Left kidney (tissue), 8 donors: Measurements from ENCODE around the gene ZNF197. TPM values are rescaled to one million over a fixed set of nuclear protein-coding genes. Genes with fewer than 3 reads are reported as not detected.
A peak's percentile ranks its signal among the peaks of the same experiment; 100 is the strongest.
"Not testable (repeated sequence)": the region's sequence is repeated elsewhere in the genome, so short reads cannot be mapped to it uniquely, and the experiment has no call there.

Source experiments
- DNase-seq: peaks from one replicate; pipeline ENCODE4 v3.0.0-alpha.2; 2013
- long read RNA-seq, 8 donors: transcript quantifications; one replicate each; lab custom pipeline, GENCODE V29; 2026
- polyA plus RNA-seq: library from polyadenylated mRNA; unstranded; fragments of 120-200 nt; gene quantifications from one replicate; pipeline ENCODE4 v1.2.1, GENCODE V29; 2013; ENCODE audit not compliant: insufficient read length

The ZNF197 gene
- 40.3 TPM for polyA plus RNA-seq
- long read RNA-seq, donor 1, full-length matches to known transcripts: 2 of 2 reads
- long read RNA-seq, donor 1, partial matches to known transcripts: 0 of 2 reads
- long read RNA-seq, donor 1, other reads (novel, unspliced or antisense): 0 of 2 reads
- long read RNA-seq, donor 2, partial matches to known transcripts: 0 of 2 reads
- long read RNA-seq, donor 2, other reads (novel, unspliced or antisense): 0 of 2 reads
- long read RNA-seq, donor 3, partial matches to known transcripts: 0 of 3 reads
- long read RNA-seq, donor 3, other reads (novel, unspliced or antisense): 0 of 3 reads
- long read RNA-seq, donor 4: 0 reads
- long read RNA-seq, donor 5, full-length matches to known transcripts: 4 of 4 reads
- long read RNA-seq, donor 5, partial matches to known transcripts: 0 of 4 reads
- long read RNA-seq, donor 5, other reads (novel, unspliced or antisense): 0 of 4 reads
- long read RNA-seq, donor 6, full-length matches to known transcripts: 4 of 4 reads
- long read RNA-seq, donor 6, partial matches to known transcripts: 0 of 4 reads
- long read RNA-seq, donor 6, other reads (novel, unspliced or antisense): 0 of 4 reads
- long read RNA-seq, donor 7, full-length matches to known transcripts: 7 of 7 reads
- long read RNA-seq, donor 7, partial matches to known transcripts: 0 of 7 reads
- long read RNA-seq, donor 7, other reads (novel, unspliced or antisense): 0 of 7 reads
- long read RNA-seq, donor 8, partial matches to known transcripts: 0 of 1 reads
- long read RNA-seq, donor 8, other reads (novel, unspliced or antisense): 0 of 1 reads

DNA sequence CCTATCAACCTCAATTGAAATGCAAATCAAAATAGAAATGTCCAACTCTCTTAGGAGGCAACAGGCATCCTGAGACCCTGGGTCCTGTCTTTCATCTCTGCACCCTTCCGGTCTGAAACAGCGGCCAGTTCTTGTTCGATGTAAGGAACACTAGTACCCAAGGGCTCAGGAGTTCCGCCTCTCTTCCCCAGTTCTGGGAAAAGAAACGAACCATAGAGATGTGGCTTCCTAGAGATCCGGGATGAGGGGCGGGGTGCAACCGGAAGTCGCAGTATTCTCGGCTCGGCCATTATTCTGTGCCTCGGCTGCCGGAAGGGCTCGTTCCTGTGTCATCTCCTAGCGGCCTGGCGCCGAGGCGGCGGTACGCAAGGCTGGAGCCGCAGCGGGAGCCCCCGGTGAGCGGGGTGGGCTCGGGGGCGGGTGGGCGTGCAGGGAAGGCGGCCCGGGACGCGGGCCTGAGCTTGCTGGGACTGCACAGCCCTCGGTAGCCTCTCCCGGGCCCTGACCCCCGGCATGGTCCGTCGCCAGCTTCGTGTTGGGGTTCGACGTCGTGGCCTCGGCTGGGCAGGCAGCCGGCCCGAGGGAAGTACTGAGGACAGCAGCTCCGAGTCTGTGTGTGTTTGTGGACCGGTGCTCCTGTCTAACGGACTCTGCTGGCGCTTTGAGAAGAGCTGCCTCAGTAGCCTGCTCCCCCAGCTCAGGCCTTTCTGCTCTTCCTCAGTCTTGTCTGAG is at the start of gene ZNF197:
Gene ZNF197, plus strand, starts transcription at position 288 of the 732 bp plus-strand sequence. CDS start 4,119 bp downstream, outside the sequence.
- DNase-seq: peak; percentile 92

DNA sequence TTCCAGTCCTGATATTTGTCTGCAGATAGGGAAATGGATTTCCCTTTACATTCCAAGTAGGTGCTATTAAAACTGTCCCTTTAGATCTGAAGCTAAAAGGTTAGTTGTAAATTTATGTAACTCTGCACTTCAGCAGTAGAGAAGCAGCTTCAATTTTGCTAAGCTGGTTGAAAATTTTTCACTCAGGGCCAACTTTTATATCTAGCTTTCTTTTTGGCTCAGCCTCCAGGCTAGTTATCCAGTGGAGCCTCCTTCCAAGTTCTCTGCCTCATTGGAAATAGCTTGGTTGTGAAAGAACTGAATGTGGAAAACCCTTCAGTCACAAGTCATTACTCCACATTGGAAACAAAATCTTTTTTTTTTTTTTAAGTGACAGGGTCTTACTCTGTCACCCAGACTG is 48.2 kb upstream of the ZNF197 start:
- DNase-seq: no peak

DNA sequence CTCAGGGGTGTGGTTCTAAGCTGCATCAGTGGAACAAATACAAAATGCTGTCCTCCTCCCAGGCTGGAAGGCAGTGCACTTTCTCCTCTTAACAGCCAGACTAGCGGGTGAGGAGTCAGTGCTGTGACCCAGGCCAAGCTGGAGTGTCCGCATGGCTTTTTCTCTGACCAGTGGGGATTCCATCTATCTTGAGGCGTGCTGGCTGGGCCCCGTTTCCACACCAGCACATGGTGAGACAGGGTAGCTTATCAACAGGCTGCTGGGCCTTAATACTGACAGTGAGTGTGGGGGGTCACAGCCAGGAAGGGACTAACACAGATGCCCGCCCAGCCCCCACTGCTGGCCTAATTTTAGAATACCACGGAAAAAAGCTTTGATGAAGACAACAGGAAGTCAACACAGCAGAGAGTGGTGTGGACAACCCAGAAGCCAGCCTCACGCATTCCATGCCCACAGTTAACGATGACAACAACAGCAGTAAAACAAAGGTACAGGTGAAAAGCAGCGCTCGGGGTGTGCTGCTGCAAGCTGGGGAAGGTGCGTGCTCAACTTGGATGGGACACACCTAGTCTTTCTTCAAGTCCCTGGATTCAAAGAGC is 47.4 kb upstream of the ZNF197 start:
- not testable (repeated sequence) for DNase-seq

DNA sequence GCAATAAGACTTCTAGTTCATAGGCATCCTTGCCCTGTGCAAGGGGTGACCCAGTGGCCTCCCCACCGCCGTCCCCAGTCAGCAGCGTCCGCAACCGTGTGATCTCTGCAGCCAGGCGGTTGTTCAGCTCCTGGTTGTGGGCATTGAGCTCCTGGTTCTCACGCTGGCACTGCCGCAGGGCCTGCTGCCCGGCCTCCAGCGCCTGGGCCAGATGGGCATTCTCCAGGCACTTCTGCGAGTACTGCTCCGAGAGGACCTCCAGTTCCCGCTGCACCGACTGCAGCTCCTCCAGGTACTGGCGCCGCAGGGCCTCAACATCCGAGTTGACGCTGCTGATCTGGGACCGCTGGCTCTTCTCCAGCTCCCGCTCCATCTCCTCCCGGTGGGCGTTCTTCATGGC is 46.5 kb upstream of the ZNF197 start:
- not testable (repeated sequence) for DNase-seq

DNA sequence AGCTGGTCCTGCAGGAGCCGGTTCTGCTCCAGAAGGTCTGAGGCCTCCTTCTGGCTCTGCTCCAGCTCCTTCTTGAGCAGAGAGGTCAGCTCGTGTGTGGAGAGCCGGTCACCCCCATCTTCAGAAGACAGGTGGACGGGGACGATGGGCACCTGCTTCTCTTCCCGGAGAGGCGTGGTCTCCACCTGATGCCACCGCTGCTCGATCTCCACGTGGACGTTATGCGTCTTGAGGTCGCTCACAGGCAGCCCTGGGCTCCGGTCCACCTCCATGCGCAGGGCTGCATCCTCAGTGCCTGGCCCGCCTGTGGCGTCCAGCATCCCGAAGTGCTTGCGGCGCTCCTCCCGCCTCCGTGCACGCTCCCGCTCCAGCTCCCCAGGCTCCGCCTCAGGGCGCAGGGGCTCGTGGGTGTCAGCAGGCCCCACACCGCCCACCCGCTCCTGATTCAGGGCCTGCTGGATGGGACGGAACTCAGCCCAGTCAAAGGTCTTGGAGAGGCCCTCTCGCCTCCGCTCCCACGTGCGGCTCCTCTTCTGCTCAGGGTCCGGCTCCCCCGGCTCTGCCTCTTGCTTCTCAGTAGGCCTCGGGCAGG is 45.8 kb upstream of the ZNF197 start:
- not testable (repeated sequence) for DNase-seq

DNA sequence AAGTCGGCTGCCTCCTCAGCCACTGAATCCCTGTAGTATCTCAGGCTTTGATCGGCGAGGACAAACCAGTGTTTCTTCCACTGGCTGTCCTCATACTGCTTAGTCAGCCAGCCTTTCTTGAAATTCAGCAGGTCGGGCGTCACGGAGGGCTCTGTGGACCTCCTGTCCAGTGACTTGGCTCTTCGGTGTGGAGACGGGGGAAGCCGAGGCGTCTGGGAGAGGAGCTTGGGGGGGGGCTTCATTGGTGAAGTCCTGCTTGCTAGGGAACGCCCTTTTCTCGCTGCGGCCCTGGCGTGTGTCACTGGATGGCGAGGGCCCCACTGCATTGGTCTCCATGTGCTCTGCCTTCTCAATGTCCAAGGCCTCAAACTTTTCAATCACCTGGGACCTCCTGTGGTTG is 45.1 kb upstream of the ZNF197 start:
- not testable (repeated sequence) for DNase-seq

DNA sequence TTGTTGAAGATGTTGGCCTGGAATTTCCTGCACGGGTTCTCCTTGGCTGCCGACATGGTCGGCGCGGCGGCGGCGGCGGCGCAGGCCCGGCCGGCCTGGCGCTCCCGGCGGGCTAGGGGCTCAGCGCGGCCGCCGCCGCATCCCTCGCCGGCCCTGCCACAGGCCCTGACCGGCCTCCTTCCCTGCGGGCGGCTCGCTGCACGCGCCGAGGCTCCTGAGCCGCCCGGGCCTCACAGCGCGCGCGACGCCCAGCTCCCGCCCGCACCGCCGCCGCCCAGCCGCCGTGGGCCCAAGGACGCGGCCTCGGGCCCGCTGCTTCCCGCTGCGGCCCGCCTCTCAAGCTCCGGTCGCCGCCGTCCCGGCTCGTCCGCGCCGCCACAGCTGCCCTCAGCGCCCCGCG is 43.9 kb upstream of the ZNF197 start:
- not testable (repeated sequence) for DNase-seq

DNA sequence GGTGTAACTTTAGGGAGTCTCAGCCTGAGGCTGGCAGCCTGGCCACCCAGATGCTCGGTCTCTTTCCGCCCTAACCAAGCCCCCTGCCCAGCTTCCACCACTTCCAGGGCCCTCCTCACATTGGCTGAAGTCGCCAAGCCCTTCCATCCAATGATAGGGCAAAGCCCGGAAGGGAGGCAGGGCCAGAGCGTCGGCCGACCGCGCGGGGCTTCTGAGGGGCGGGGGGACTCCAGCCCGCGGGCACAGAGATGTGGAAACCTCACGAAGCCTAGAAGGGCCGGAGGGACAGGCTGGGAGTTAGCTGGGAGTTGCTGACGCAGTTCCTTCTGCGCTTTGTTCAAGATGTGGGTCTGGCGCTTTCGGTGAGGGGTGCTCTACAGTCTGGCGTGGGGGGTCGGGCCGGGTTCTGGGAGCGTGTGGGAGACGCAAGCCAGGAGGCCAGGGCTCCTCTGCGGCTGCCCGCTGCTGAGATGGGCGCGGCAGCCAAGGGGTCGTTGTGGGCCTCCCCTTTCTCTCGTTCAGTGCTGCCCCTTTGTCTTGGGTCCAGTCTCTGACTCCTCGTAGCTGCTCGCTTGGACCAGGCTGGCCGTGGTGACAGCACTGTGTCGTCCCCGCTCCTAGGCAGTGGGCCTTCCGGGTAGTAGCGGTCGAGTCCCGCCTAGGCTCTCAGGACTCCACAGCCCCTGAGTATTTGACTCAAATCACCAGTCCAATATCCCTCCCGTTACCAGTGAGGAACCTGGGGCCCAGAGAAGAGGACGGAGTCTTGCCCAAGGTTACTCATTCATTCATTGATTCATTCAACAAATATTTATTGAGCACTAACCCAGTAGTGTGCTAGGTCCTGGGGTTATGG is 40.0 kb upstream of the ZNF197 start, which contains the start of gene ZNF660:
Gene ZNF660, plus strand, starts transcription at position 319 of the 856 bp plus-strand sequence. CDS start 9,230 bp downstream, outside the sequence.
- DNase-seq: peak; percentile 90

DNA sequence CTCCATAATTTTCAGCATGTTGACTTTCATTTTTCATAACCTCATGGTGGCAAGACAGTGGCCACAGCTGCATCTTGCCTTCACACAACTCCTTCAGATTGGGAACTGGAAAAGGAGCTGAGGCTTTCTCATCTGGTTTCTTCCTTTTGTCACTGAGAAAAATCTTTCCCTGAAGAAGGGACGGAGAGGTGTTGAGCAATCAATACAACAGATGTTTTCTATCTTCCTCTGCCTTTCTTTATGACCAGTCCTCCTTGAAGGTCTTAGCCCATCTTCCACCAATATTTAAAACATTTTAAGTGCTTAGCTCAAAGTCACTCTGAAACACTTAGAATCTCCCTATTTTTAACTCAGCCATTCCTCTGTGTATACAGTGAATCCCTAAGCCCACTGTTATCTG is 28.2 kb upstream of the ZNF197 start:
- no peak for DNase-seq

DNA sequence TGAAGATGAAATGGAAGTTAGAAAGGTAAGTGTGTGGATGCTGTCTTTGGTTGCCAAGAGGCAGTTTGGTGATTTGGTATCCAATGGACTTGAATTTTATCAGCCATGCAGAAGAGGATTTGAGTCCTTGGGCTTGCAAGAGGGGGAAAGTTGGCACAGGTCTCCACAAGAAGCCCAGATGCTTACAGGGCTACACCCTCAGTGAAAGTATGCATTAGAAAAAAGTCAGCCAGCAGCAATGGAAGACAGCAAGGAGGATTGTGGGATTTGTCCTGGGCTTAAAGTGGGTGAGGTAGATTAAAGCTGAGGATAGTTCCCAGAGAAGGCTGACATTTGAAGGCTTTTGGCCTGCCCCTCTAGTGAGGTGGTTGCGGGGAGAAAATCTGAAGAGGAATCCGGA is 23.1 kb upstream of the ZNF197 start:
- no peak for DNase-seq

DNA sequence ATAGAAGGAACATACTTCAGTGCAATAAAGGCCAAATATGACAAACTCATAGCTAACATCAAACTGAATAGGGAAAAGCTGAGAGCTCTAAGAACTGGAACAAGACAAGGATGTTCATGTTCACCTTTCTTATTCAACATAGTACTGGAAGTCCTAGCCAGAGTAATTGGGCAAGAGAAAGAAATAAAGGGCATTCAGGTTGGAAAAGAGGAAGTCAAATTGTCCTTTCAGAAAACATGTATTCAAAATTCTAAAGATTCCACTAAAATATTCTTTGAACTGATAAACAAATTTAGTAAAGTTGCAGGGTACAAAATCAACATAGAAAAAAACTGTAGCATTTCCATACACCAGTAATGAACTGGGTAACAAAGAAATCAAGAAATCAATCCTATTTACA is 12.2 kb upstream of the ZNF197 start:
- no peak for DNase-seq

DNA sequence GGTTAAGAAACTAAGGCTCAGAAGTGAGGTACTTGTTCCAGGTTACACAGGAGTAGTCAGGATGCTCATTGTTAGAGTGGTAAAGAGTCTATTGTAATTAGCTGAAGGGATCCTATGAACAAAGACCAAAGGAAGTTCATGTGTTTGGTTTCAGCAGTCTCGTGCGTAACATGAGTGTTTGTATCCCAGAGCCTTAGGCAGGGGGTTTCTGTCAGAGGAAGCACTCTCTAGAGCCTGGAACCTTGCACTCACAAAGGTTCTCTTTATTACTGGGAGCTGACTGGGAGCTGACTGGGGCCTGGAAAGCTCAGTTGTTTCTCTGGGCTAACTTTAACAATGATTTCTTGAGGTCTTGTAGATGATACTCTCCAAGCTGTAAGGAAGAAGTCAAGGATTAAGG is 3.9 kb downstream of the ZNF197 start:
- no peak for DNase-seq

DNA sequence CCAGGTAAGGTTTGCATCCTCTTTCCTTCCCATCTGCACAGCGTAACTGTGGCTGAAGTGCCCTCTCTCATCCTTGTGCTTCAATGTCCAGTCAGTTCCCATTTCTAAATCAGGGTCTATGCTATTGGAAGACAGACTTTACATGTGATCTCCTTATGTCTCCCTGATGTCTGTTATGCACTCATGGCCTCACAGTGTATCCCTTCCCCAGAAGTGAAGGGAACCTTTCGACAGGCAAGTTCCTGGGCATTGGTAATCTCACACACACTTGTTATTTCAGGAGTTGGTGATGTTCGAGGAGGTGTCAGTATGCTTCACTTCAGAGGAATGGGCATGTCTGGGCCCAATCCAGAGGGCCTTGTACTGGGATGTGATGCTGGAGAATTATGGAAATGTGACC is 7.4 kb downstream of the ZNF197 start:
- no peak for DNase-seq

DNA sequence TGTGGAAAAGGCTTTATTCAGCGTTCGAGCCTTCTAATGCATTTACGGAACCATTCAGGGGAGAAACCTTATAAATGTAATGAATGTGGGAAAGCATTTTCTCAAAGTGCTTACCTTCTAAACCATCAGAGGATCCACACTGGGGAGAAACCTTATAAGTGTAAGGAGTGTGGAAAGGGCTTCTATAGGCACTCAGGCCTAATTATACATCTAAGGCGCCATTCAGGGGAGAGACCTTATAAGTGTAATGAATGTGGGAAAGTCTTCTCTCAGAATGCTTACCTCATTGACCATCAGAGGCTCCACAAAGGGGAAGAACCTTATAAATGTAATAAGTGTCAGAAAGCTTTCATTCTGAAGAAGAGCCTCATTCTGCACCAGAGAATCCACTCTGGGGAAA is 17.5 kb downstream of the ZNF197 start:
- DNase-seq: no peak

DNA sequence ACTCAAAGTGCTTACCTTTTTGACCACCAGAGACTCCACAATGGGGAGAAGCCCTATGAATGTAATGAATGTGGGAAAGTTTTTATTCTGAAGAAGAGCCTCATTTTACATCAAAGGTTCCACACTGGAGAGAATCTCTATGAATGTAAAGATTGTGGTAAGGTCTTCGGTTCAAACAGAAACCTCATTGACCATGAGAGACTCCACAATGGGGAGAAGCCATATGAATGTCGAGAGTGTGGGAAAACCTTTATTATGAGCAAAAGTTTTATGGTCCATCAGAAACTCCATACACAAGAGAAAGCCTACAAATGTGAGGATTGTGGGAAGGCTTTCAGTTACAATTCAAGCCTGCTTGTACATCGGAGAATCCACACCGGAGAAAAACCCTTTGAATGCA is 18.2 kb downstream of the ZNF197 start:
- DNase-seq: no peak

DNA sequence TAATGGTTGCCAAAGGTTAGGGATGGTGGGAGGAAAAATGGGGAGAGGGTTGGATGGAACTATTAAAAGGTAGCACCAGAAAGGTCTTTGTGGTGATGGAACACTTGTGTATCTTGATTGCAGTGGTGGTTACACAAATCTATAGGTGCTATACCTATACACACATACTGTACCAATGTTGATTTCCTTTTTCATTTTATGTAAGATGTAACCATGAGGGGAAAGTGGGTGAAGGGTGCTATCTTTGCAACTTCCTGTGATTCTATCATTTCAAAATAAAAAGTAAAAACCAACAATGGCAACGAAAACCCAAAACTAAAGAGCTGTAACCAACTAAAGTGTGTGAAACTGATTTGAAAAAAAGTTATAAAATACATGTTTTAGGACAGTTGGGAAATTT is 22.9 kb downstream of the ZNF197 start:
- no peak for DNase-seq

DNA sequence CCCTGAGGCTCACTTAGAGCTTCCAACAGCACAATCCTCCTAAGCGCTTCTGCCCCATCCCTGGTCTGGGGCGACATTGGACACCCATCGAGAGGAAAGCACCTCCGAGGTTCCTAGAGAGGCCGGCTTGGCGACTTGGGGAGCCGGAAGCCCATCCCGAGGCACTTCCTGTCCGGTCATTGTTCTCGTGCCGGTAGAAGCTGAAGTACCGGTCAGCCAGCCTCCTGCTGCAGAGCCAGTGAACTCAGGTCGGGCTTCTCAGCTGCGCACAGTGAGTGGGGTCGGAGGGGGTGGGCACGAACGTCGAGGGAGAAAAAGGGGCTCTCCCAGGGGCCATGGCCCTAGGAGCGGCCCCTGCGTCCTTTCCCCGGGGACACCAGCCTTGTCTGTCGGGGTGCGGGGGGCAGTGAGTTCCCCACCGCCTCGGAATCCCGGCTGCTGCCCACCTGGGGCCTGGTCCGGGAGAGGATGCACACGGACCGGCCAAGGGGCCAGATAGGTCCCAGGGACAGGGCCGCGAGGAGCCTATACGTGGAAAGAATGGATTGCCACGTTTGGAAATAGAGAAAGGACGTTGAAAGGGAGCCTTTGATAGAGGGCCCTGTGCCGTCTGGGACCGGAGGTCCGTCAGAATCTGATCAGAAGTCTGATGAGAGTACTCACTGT is 23.9 kb downstream of the ZNF197 start, which contains the start of gene ZNF35:
Gene ZNF35, plus strand, starts transcription at position 169 of the 666 bp plus-strand sequence. CDS start 2,336 bp downstream, outside the sequence.
- DNase-seq: peak; percentile 82

DNA sequence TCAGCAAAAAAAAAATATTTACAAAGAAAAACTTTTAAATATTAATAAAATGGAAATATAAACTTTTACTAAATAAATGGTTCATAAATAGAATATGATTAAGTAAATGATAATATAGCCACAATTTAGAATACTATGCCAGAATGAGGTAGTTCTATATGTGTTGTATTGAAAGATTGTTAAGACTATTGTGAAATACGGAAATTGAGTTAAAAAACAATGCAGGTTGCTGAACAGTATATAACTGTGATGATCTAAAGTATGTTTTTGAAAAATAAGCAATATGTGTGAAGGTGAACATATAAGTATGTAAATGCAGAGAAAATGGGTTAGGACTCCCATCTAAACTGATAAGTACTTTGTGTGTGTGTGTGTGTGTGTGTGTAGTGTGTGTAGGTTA is 24.9 kb downstream of the ZNF197 start:
- DNase-seq: no peak

DNA sequence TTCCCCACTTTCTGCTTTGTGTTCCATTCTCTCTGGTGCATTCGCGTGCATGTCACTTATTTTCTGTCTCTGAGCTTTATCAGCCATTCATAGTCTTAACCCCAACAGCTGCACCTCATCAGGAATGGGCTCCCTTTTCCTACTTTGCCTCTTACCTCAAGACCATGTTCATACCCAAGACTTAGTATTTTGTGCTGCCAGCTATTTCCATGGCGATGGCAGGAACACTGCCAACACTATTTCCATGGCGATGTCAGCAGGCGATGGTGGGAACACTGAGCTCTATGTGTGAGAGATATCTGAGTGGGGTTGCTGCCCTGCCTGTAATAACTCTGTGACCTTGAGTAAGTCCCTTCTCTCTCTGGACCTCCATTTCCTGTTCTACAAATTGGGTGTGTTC is 29.2 kb downstream of the ZNF197 start:
- no peak for DNase-seq

DNA sequence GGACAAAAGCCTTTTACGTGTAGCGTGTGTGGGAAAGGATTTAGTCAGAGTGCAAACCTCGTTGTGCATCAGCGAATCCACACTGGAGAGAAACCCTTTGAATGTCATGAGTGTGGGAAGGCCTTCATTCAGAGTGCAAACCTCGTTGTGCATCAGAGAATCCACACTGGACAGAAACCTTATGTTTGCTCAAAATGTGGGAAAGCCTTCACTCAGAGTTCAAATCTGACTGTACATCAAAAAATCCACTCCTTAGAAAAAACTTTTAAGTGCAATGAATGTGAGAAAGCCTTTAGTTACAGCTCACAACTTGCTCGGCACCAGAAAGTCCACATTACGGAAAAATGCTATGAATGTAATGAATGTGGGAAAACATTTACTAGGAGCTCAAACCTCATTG is 34.2 kb downstream of the ZNF197 start:
- DNase-seq: no peak
